Measurements from ENCODE around the gene TSPAN6. TPM values are rescaled to one million over a fixed set of nuclear protein-coding genes. Genes with fewer than 3 reads are reported as not detected.

The TSPAN6 gene
- total and polyA plus RNA-seq, 2 of the 4 experiments (the other 2 are of a cell fraction): 16.1 to 20.1 TPM

GRCh38 chrX:100682939-100683338 is 46.3 kb upstream of the TSPAN6 start:
- Histone ChIP-seq H3K36me3 (ENCODE audit: control insufficient read depth, insufficient read depth, low read length) (no peaks in the 10 kb centered on the region), H4K8ac (ENCODE audit: low read depth in 2 of 2, low read length in 2 of 2) (no peak overlapping the region), H2BK20ac (ENCODE audit: low read depth, low read length) (no peak overlapping the region), H3K56ac (ENCODE audit: extremely low read depth, insufficient read depth, low read length) (no peak overlapping the region), H3K27ac (ENCODE audit: insufficient read depth, low read length) (no peak overlapping the region), H4K5ac (ENCODE audit: low read depth, low read length) (no peak overlapping the region), H3K27me3 (ENCODE audit: control insufficient read depth, insufficient read depth, low read length) (no peaks in the 10 kb centered on the region; the same call in 1 of the 2 replicates), H3K79me1 (ENCODE audit: low read depth in 1 of 2, low read length in 2 of 2) (no peaks in the 10 kb centered on the region), H2AK9ac (replicated peaks; ENCODE audit: low read depth, low read length, poor library complexity) (no peak overlapping the region), H3K18ac (ENCODE audit: low read depth, low read length) (no peak overlapping the region), H3K4me1 (ENCODE audit: control insufficient read depth, insufficient read depth, low read length) (peaks cover 2% of the 10 kb centered on the region), H3K9me3 (ENCODE audit: control insufficient read depth, insufficient read depth, low read length) (no peaks in the 10 kb centered on the region), H3K23ac (ENCODE audit: low read depth, low read length) (no peak overlapping the region), H3K9me1 (ENCODE audit: insufficient read depth, low read length) (no peaks in the 10 kb centered on the region), H2BK120ac (ENCODE audit: low read depth, low read length) (no peak overlapping the region), H4K20me1 (ENCODE audit: insufficient read depth, low read length) (no peaks in the 10 kb centered on the region), H3K4me2 (ENCODE audit: low read depth, low read length) (no peak overlapping the region), H3K4ac (ENCODE audit: low read depth, low read length) (no peak overlapping the region), H3K14ac (replicated peaks; ENCODE audit: low read depth, low read length) (no peak overlapping the region), H3K4me3 (ENCODE audit: insufficient read depth, low read depth, low read length) (no peak overlapping the region), H2BK5ac (ENCODE audit: low read depth, low read length, poor library complexity, severe bottlenecking) (no peak overlapping the region), H4K91ac (ENCODE audit: insufficient read depth, low read depth, low read length) (no peak overlapping the region), H3K9ac (ENCODE audit: low read depth, low read length) (no peak overlapping the region), H2AK5ac (ENCODE audit: low read depth, low read length) (no peak overlapping the region), H2AFZ (replicated peaks; ENCODE audit: low read length, poor library complexity) (no peak overlapping the region), H2BK15ac (ENCODE audit: low read depth, low read length) (no peak overlapping the region)
- WGBS, 2 experiments (ENCODE audit: extremely low coverage in 2 of 2, insufficient read length in 1 of 2): no CpG with 5 or more reads among the region's 8 CpGs
- dilution Hi-C loops (cut with HindIII; ENCODE audit: low sequenced_read_pairs, unreplicated experiment): no loop called here
- ATAC-seq (ENCODE audit: low read depth): no peak
- intact Hi-C loops (cut with micrococcal nuclease): loop anchor here (10.0 kb wide), 1 partner anchor 602 kb away; no protein-coding TSS in a partner anchor
- in situ Hi-C loops (cut with MboI; ENCODE audit: low sequenced_read_pairs): no loop called here
- no TSS peak for BruUV-seq (replicated peaks)
- no peak for DNase-seq
- TF ChIP-seq POLR2A (IDR thresholded peaks at IDR 0.05; ENCODE audit: low read depth, low read length) (no peak), RCOR1 (IDR thresholded peaks at IDR 0.05; ENCODE audit: insufficient replicate concordance, low read length) (no peak), MXI1 (IDR thresholded peaks at IDR 0.05; ENCODE audit: borderline replicate concordance, low read depth, low read length) (no peak), BHLHE40 (IDR thresholded peaks at IDR 0.05; ENCODE audit: low read depth, low read length) (no peak), MAZ (IDR thresholded peaks at IDR 0.05; ENCODE audit: borderline replicate concordance, low read depth, low read length) (no peak), CEBPB (IDR thresholded peaks at IDR 0.05; ENCODE audit: low read depth, low read length) (no peak), RFX5 (IDR thresholded peaks at IDR 0.05; ENCODE audit: low read depth, low read length) (no peak), MAFK (IDR thresholded peaks at IDR 0.05; ENCODE audit: low read depth, low read length) (no peak), RAD21 (IDR thresholded peaks at IDR 0.05; ENCODE audit: low read length) (no peak), FOS (IDR thresholded peaks at IDR 0.05; ENCODE audit: low read depth, low read length) (no peak), CHD1 (IDR thresholded peaks at IDR 0.05; ENCODE audit: low read depth, low read length) (no peak), ELK1 (IDR thresholded peaks at IDR 0.05; ENCODE audit: borderline replicate concordance, low read depth, low read length) (no peak), NFE2L2 (IDR thresholded peaks at IDR 0.05; ENCODE audit: low read depth, low read length) (no peak)
- POLR2A ChIA-PET (ENCODE audit: unreplicated experiment): no interaction called here
- CTCF ChIA-PET: no interaction called here

Measured in IMR-90 (cell line).